Psoas muscle (tissue), 8 donors: ENCODE results near the gene RPL35A. TPM values are rescaled to one million over a fixed set of nuclear protein-coding genes. Genes with fewer than 3 reads are reported as not detected.

Source experiments
- ATAC-seq, 4 donors: fragments of 200-7000 bp; cut with Tn5 transposase; one replicate each; pipeline ENCODE4 v1.9.1; 2020; ENCODE audit warnings: moderate library complexity in 3 of 4, mild to moderate bottlenecking in 2 of 4
- DNase-seq, 2 donors: peaks; one replicate each; pipeline ENCODE4 v3.0.0-alpha.2; 2020
- H3K27ac ChIP-seq: fragments of 200-600 bp; one replicate; pipeline ENCODE4 v1.8.0; 2022
- H3K27me3 ChIP-seq, 3 donors: fragments of 200-600 bp in 1 of 3; one replicate each; pipeline versions ENCODE4 v1.6.1 to v1.8.0; 2013 to 2022; ENCODE audit warnings: low read length in 2 of 3, mild to moderate bottlenecking in 2 of 3, moderate library complexity in 1 of 3; ENCODE audit not compliant: insufficient read depth in 3 of 3
- H3K36me3 ChIP-seq, 2 donors: fragments of 200-600 bp in 1 of 2; one replicate each; pipeline versions ENCODE4 v1.6.1 to v1.8.0; 2013 to 2022; ENCODE audit warnings: low read depth in 1 of 2, mild to moderate bottlenecking in 1 of 2, moderate library complexity in 1 of 2; ENCODE audit not compliant: insufficient read depth in 1 of 2
- H3K4me1 ChIP-seq: fragments of 200-600 bp; one replicate; pipeline ENCODE4 v1.8.0; 2022
- H3K4me3 ChIP-seq: fragments of 200-600 bp; one replicate; pipeline ENCODE4 v1.8.0; 2022; ENCODE audit warnings: mild to moderate bottlenecking
- H3K9me3 ChIP-seq: fragments of 200-600 bp; one replicate; pipeline ENCODE4 v1.8.0; 2022
- CTCF ChIP-seq: fragments of 200-600 bp; IDR thresholded peaks from one replicate; pipeline ENCODE4 v1.8.0; 2022; ENCODE audit warnings: antibody characterized with exemption
- WGBS, 3 donors: extraction: QIAGEN DNeasy Blood & Tissue Kit; methylation state at CpG; one replicate each; pipeline versions ENCODE4 v1.1.6 to v1.1.7; 2013; 5-methylcytosine and 5-hydroxymethylcytosine counted together
- intact Hi-C, 2 donors: fragments of 100-400 bp; cut with DNase I; formaldehyde crosslinking; loops; one replicate each; pipeline versions ENCODE4 v1.11.0 to v1.14.2; 2022
- polyA plus RNA-seq, 3 donors: library from polyadenylated mRNA; stranded (reverse); fragments of 200-250 nt; gene quantifications; one replicate each; pipeline ENCODE4 v1.2.3, GENCODE V29; 2013
- total RNA-seq, 4 donors: library from RNA; stranded (reverse); fragmentation: NEBNext Ultra II Directional in 2 of 4; extraction: Animal tissue kit (Norgen Biotek cat#: 25700) in 2 of 4; gene quantifications; one replicate each; pipeline versions ENCODE4 v1.2.1 to v1.2.4, GENCODE V29; 2021 to 2023
- donor health status: healthy with polysubstance abuse.
- donor health status: DM: no; HTN: no; CAD: no; lungs with moderate emphysema.
- donor health status: Bipolar disorder and iron deficiency.
- donor health status: healthy.
- donor health status: DM: yes; HTN: yes; CAD: no.
- donor health status: DM: no; HTN: no; CAD: no.
- donor health status: DM: no; HTN: no; CAD: no.
- donor health status: DM: yes; HTN: yes; CAD: no.

RPL35A gene
- total and polyA plus RNA-seq, 7 donors, result 467 to 1,294 (median 703) TPM

- Histone ChIP-seq H3K27me3 (no peaks in the 10 kb centered on the region), H3K9me3 (no peaks in the 10 kb centered on the region), H3K27ac (peak overlapping the region; percentile 81), H3K4me3 (peak overlapping the region; percentile 84), H3K36me3 (peaks cover 2 to 27% of the 10 kb centered on the region in 2 donors), H3K4me1 (peaks cover 16% of the 10 kb centered on the region)
- no peak for ATAC-seq
- intact Hi-C loops, result no loop called here
- WGBS, 3 donors, result 49 to 57% (median 55%) methylated on average over 6 of the region's 6 CpGs
- no peak for TF ChIP-seq CTCF
- DNase-seq, result no peak
Observed at GRCh38 chr3:197959500-197959890, 9.5 kb downstream of the RPL35A start.

GRCh38 chr3:197959891-197960693 lies 10.1 kb downstream of the RPL35A start, which contains the start of gene LMLN:
LMLN (plus strand) TSS chr3:197960217; CDS start chr3:197960246, 29 bp downstream.
- no peak for TF ChIP-seq CTCF
- Histone ChIP-seq H3K4me3 (peak within 1 kb of the TSS; percentile 84), H3K36me3 (peaks cover 2 to 21% of the 10 kb centered on the region in 2 donors), H3K4me1 (peaks cover 16% of the 10 kb centered on the region), H3K27ac (peak within 1 kb of the TSS; percentile 81), H3K9me3 (no peaks in the 10 kb centered on the region), H3K27me3 (no peaks in the 10 kb centered on the region)
- 0% methylated on average over 57 to 62 of the region's 62 CpGs for WGBS, 3 donors
- DNase-seq, result peak; percentile 96 to 98
- intact Hi-C loops, result no loop called here
- peak; percentile 99 for ATAC-seq

- peaks cover 16% of the 10 kb centered on the region for H3K4me1 ChIP-seq
- peaks cover 0 to 13% of the 10 kb centered on the region in 2 donors for H3K36me3 ChIP-seq
- no peak for ATAC-seq
- 9 to 12% (median 11%) methylated on average over 23 of the region's 23 CpGs for WGBS, 3 donors
- H3K9me3 ChIP-seq, result no peaks in the 10 kb centered on the region
- H3K4me3 ChIP-seq, result peak overlapping the region; percentile 84
- DNase-seq, result peak in 1 of 2 donors; percentile 30
- H3K27me3 ChIP-seq, result no peaks in the 10 kb centered on the region
- H3K27ac ChIP-seq, result peak overlapping the region; percentile 81
- intact Hi-C loops, result no loop called here
- TF ChIP-seq CTCF, result no peak
Observed at GRCh38 chr3:197960694-197961581, 10.9 kb downstream of the RPL35A start.

- intact Hi-C loops, result no loop called here
- TF ChIP-seq CTCF, result no peak
- WGBS, 3 donors, result 86 to 91% (median 87%) methylated on average over 9 of the region's 9 CpGs
- Histone ChIP-seq H3K36me3 (peaks cover 0 to 7% of the 10 kb centered on the region in 2 donors), H3K27me3 (no peaks in the 10 kb centered on the region), H3K9me3 (no peaks in the 10 kb centered on the region), H3K4me3 (no peak overlapping the region), H3K4me1 (peaks cover 16% of the 10 kb centered on the region), H3K27ac (no peak overlapping the region)
- no peak for DNase-seq
- no peak for ATAC-seq
Observed at GRCh38 chr3:197961582-197961945, 11.6 kb downstream of the RPL35A start.
